HEK293 (cell line): Measurements from ENCODE around the gene MAPK8IP3.
"Not testable (repeated sequence)": the region's sequence is repeated elsewhere in the genome, so short reads cannot be mapped to it uniquely, and the experiment has no call there.

ENCODE experiments used
- CTCF ChIA-PET: fragments of 350-600 bp; formaldehyde crosslinking; extraction: SDS; loops from one replicate; lab custom pipeline; 2021; ENCODE audit warnings: antibody characterized with exemption; lab: Yijun Ruan, JAX
- POLR2A ChIA-PET: fragments of 300-600 bp; formaldehyde crosslinking; extraction: SDS; loops from one replicate; lab custom pipeline; 2020; ENCODE audit warnings: antibody characterized with exemption, inconsistent platforms; lab: Yijun Ruan, JAX
- H3K27ac ChIP-seq: fragments of 200-500 bp; sonication (Bioruptor generic); 2 replicates; pipeline ENCODE4 v1.5.1; 2014; ENCODE audit warnings: low read depth, low read length, control low read depth, inconsistent platforms; ENCODE audit errors: extremely low read depth
- H3K36me3 ChIP-seq, 2 experiments: fragments of 200-500 bp in 1 of 2; sonication (Bioruptor generic) in 1 of 2; 1 replicate in 1 of 2; 2 replicates in 1 of 2; pipeline ENCODE4 v1.5.1; 2014 to 2017; ENCODE audit warnings: inconsistent platforms in 2 of 2, low read length in 2 of 2; ENCODE audit not compliant: control insufficient read depth in 2 of 2, insufficient read depth in 1 of 2
- H3K4me1 ChIP-seq: fragments of 200-500 bp; sonication (Bioruptor generic); 2 replicates; pipeline ENCODE4 v1.5.1; 2014; ENCODE audit warnings: mild to moderate bottlenecking, low read length, inconsistent platforms; ENCODE audit not compliant: control insufficient read depth, insufficient read depth
- H3K4me3 ChIP-seq: 2 replicates; pipeline ENCODE4 v1.5.1; 2011; ENCODE audit warnings: low read depth, mild to moderate bottlenecking, control low read depth, low read length, moderate library complexity
- H3K9me3 ChIP-seq: fragments of 200-500 bp; sonication (Bioruptor generic); 2 replicates; pipeline ENCODE4 v1.5.1; 2014; ENCODE audit warnings: low read depth, low read length, inconsistent platforms; ENCODE audit not compliant: control insufficient read depth, insufficient read depth
- BCL11A ChIP-seq: fragments of 450-650 bp; formaldehyde crosslinking; IDR thresholded peaks from 2 replicates; pipeline ENCODE4 v1.5.1; 2016; ENCODE audit warnings: low read depth, missing biosample characterization, missing genetic modification characterization
- KLF1 ChIP-seq: fragments of 450-650 bp; formaldehyde crosslinking; IDR thresholded peaks from 2 replicates; pipeline ENCODE4 v1.5.1; 2016; ENCODE audit warnings: missing biosample characterization, missing genetic modification characterization
- KLF17 ChIP-seq: fragments of 450-650 bp; formaldehyde crosslinking; IDR thresholded peaks from 2 replicates; pipeline ENCODE4 v1.5.1; 2016; ENCODE audit warnings: missing biosample characterization, missing genetic modification characterization
- OSR2 ChIP-seq: fragments of 450-650 bp; formaldehyde crosslinking; IDR thresholded peaks from 2 replicates; pipeline ENCODE4 v1.5.1; 2016; ENCODE audit warnings: missing biosample characterization, missing genetic modification characterization
- PATZ1 ChIP-seq: fragments of 450-650 bp; formaldehyde crosslinking; IDR thresholded peaks from 2 replicates; pipeline ENCODE4 v1.5.1; 2016; ENCODE audit warnings: missing biosample characterization, missing genetic modification characterization
- ZBTB17 ChIP-seq: fragments of 450-650 bp; formaldehyde crosslinking; IDR thresholded peaks from 2 replicates; pipeline ENCODE4 v1.5.1; 2016; ENCODE audit warnings: missing biosample characterization, missing genetic modification characterization
- ZBTB7A ChIP-seq: fragments of 450-650 bp; formaldehyde crosslinking; IDR thresholded peaks from 2 replicates; pipeline ENCODE4 v1.5.1; 2016; ENCODE audit warnings: low read depth, missing biosample characterization, missing genetic modification characterization
- ZBTB8A ChIP-seq: fragments of 450-650 bp; formaldehyde crosslinking; IDR thresholded peaks from 2 replicates; pipeline ENCODE4 v1.5.1; 2016; ENCODE audit warnings: missing biosample characterization, missing genetic modification characterization
- ZFP69B ChIP-seq: fragments of 450-650 bp; formaldehyde crosslinking; IDR thresholded peaks from 2 replicates; pipeline ENCODE4 v1.5.1; 2016; ENCODE audit warnings: missing biosample characterization, missing genetic modification characterization
- ZIC2 ChIP-seq: fragments of 450-650 bp; formaldehyde crosslinking; IDR thresholded peaks from 2 replicates; pipeline ENCODE4 v1.5.1; 2016; ENCODE audit warnings: missing biosample characterization, missing genetic modification characterization
- ZNF121 ChIP-seq: fragments of 450-650 bp; formaldehyde crosslinking; IDR thresholded peaks from 2 replicates; pipeline ENCODE4 v1.5.1; 2016; ENCODE audit warnings: missing biosample characterization, missing genetic modification characterization
- ZNF174 ChIP-seq: fragments of 450-650 bp; formaldehyde crosslinking; IDR thresholded peaks from 2 replicates; pipeline ENCODE4 v1.5.0; 2017; ENCODE audit warnings: missing biosample characterization, mild to moderate bottlenecking, missing genetic modification characterization
- ZNF600 ChIP-seq: fragments of 450-650 bp; formaldehyde crosslinking; IDR thresholded peaks from 2 replicates; pipeline ENCODE4 v1.5.1; 2016; ENCODE audit warnings: missing biosample characterization, missing genetic modification characterization
- ZNF639 ChIP-seq: fragments of 450-650 bp; formaldehyde crosslinking; IDR thresholded peaks from 2 replicates; pipeline ENCODE4 v1.5.1; 2016; ENCODE audit warnings: missing biosample characterization, missing genetic modification characterization
- ZNF664 ChIP-seq: fragments of 450-650 bp; formaldehyde crosslinking; IDR thresholded peaks from 2 replicates; pipeline ENCODE4 v1.5.1; 2016; ENCODE audit warnings: missing biosample characterization, missing genetic modification characterization
- ZNF701 ChIP-seq: fragments of 450-650 bp; formaldehyde crosslinking; IDR thresholded peaks from 2 replicates; pipeline ENCODE4 v1.5.1; 2016; ENCODE audit warnings: missing biosample characterization, missing genetic modification characterization
- ZSCAN30 ChIP-seq: fragments of 450-650 bp; IDR thresholded peaks from 2 replicates; pipeline ENCODE4 v1.5.1; 2018; ENCODE audit warnings: missing biosample characterization, mild to moderate bottlenecking, missing genetic modification characterization, moderate library complexity

The MAPK8IP3 gene

GRCh38 chr16:1719559-1720229 is 13.7 kb downstream of the MAPK8IP3 start:
- H3K4me3 ChIP-seq, H3K27ac ChIP-seq, H3K36me3 ChIP-seq, H3K4me1 ChIP-seq, H3K9me3 ChIP-seq: not testable (repeated sequence)
- ChIA-PET CTCF (interaction anchor here (0.6 to 1.9 kb wide), 3 partner anchors 13 to 514 kb away, joined by 3 to 9 read pairs (median 3); partner anchors contain the start of gene MAPK8IP3), POLR2A (interaction anchor here (1.1 kb wide), 1 partner anchor 15 kb away, joined by 3 read pairs; no protein-coding TSS in a partner anchor)
- TF ChIP-seq BCL11A (tag by site-specific recombination) (peak; percentile 33; the same call in 1 of the 2 replicates), PATZ1 (tag by site-specific recombination) (0 out of 2 replicates have a peak, but pooled peaks have one; percentile 16), ZBTB17 (peak; percentile 64; the same call in 1 of the 2 replicates), KLF1 (tag by site-specific recombination) (0 out of 2 replicates have a peak, but pooled peaks have one; percentile 23), OSR2 (tag by site-specific recombination) (peak; percentile 63; the same call in 1 of the 2 replicates), KLF17 (0 out of 2 replicates have a peak, but pooled peaks have one; percentile 17), ZSCAN30 (tag by site-specific recombination) (peak; percentile 98), ZIC2 (tag by site-specific recombination) (peak; percentile 54), ZNF639 (0 out of 2 replicates have a peak, but pooled peaks have one; percentile 40), ZBTB7A (tag by site-specific recombination) (0 out of 2 replicates have a peak, but pooled peaks have one; percentile 31), ZNF600 (0 out of 2 replicates have a peak, but pooled peaks have one; percentile 50), ZFP69B (tag by site-specific recombination) (peak; percentile 61; the same call in 1 of the 2 replicates), ZBTB8A (peak; percentile 20; the same call in 1 of the 2 replicates)

GRCh38 chr16:1721372-1721771 is 15.4 kb downstream of the MAPK8IP3 start:
- Histone ChIP-seq H3K9me3 (no peaks in the 10 kb centered on the region), H3K4me1 (peaks cover 3% of the 10 kb centered on the region), H3K4me3 (no peak overlapping the region), H3K36me3 (peaks cover 0 to 14% of the 10 kb centered on the region in 2 experiments; a peak in 2 of 3 replicates), H3K27ac (no peak overlapping the region)
- ChIA-PET CTCF (interaction anchor here (0.5 kb wide), 1 partner anchor 311 kb away, joined by 3 read pairs; no protein-coding TSS in a partner anchor), POLR2A (interaction anchor here (0.6 to 1.4 kb wide), 5 partner anchors 16 to 745 kb away, joined by 3 to 7 read pairs (median 4); partner anchors contain the start of genes MAPK8IP3 and UQCC4)
- TF ChIP-seq ZNF174 (tag by site-specific recombination) (no peak), ZNF121 (tag by site-specific recombination) (peak; percentile 74; the same call in 1 of the 2 replicates), ZNF664 (no peak), ZNF701 (no peak)
